ENCODE measurements around the gene PTPRG. TPM values are rescaled to one million over a fixed set of nuclear protein-coding genes. Genes with fewer than 3 reads are reported as not detected.

PTPRG gene
- total RNA-seq, 1 experiment from 2014 or later: 11.7 TPM

DNA sequence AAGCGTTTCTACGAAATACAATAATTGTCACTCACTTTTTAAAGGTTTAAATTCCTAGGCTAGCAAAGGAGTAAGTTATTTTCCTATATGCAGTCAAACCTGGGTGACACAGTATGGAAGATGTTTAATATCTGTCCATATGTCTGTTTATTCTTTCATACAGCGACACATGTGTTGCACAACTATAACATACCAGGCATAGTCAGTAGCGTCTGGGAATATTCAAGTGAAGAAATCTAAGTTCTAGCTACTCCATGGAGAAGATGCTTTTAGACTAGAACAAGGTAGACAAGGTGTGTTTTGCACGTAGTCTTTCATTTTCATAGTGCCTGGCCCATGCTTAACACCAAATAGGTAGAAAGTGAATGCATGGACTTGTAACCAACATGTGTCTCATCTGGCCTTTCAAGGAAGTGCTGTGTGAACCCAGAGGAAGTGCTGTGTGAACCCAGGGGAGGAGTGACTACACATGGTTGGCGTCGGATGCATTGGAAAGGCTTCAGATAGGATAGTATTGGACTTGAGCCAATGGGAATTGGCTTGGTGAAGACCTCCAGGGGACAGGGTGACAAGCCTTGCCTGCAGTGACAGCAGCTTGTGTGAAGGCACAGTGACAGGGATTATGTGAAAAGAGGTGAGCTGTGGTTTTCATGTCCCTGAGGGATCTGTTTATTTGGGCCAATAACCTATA lies 267.0 kb downstream of the PTPRG start:
- intact Hi-C loops (cut with micrococcal nuclease; ENCODE audit: unreplicated experiment): no loop called here
- DNase-seq (ENCODE audit: low spot score): no peak
- Histone ChIP-seq H3K27ac (ENCODE audit: low read depth, low read length, poor library complexity, severe bottlenecking) (no peak overlapping the region), H3K27me3 (replicated peaks; ENCODE audit: insufficient read depth, low read depth, low read length, poor library complexity) (no peaks in the 10 kb centered on the region), H3K4me3 (ENCODE audit: low read depth, low read length, poor library complexity, severe bottlenecking) (no peak overlapping the region), H3K9me3 (ENCODE audit: low read depth, low read length, poor library complexity, severe bottlenecking) (no peaks in the 10 kb centered on the region), H3K36me3 (ENCODE audit: insufficient read depth, low read length, poor library complexity, severe bottlenecking) (no peaks in the 10 kb centered on the region), H3K4me1 (ENCODE audit: insufficient read depth, low read length, poor library complexity, severe bottlenecking) (no peaks in the 10 kb centered on the region)
- ChIA-PET CTCF (no interaction called here), POLR2A (ENCODE audit: low non-redundant PET) (no interaction called here)
- BruUV-seq (replicated peaks): no TSS peak
- no peak for TF ChIP-seq EZH2 (IDR thresholded peaks at IDR 0.05; ENCODE audit: borderline replicate concordance, low read depth, low read length, poor library complexity, severe bottlenecking)
- TF ChIP-seq, protein P1, sequence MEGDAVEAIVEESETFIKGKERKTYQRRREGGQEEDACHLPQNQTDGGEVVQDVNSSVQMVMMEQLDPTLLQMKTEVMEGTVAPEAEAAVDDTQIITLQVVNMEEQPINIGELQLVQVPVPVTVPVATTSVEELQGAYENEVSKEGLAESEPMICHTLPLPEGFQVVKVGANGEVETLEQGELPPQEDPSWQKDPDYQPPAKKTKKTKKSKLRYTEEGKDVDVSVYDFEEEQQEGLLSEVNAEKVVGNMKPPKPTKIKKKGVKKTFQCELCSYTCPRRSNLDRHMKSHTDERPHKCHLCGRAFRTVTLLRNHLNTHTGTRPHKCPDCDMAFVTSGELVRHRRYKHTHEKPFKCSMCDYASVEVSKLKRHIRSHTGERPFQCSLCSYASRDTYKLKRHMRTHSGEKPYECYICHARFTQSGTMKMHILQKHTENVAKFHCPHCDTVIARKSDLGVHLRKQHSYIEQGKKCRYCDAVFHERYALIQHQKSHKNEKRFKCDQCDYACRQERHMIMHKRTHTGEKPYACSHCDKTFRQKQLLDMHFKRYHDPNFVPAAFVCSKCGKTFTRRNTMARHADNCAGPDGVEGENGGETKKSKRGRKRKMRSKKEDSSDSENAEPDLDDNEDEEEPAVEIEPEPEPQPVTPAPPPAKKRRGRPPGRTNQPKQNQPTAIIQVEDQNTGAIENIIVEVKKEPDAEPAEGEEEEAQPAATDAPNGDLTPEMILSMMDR (conservative IDR thresholded peaks at IDR 0.05; ENCODE audit: low read depth, low read length): no peak

DNA sequence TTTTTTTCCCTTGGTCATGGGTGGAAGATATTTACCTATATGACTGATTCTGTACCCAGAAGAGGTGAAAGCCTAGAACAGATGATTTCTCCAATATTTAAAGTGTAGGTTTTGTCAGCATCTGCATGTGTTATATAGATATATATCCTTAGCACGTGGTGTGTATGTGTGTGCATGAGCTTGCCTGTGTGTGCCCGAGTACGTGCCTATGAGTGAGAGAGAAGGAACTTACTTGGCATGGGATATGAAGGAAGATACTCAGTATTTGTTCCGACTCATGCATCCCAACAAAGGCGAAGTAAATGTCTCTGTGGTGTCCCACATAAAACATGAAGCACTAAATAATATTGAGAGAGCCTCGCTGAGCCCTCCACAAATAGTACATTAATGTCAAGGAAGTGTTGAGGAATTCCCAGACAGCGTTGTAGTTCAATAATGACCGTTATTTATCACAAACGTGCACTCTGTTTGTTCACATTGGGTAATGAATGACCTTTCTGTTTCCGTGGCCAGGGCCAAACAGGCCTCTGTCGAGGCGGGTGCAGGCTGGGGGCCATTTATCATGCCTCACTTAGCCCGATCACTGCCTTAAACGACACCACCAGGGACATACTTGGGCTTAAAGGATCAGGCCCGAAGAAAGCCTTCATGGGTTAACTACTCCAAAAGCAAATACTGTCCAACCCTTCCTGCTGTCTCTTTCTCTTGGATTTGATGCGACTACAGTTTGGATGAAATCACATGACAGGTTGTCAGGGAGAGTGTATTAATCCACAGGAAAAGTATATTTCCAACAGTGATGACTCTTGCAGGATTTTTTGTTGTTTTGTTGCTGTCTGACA lies 267.7 kb downstream of the PTPRG start:
- no peaks in the 10 kb centered on the region for H3K9me3 ChIP-seq (ENCODE audit: low read depth, low read length, poor library complexity, severe bottlenecking)
- TF ChIP-seq, protein P1 (conservative IDR thresholded peaks at IDR 0.05; ENCODE audit: low read depth, low read length): no peak
- TF ChIP-seq EZH2 (IDR thresholded peaks at IDR 0.05; ENCODE audit: borderline replicate concordance, low read depth, low read length, poor library complexity, severe bottlenecking): no peak
- H3K27me3 ChIP-seq (replicated peaks; ENCODE audit: insufficient read depth, low read depth, low read length, poor library complexity): no peaks in the 10 kb centered on the region
- DNase-seq (ENCODE audit: low spot score): no peak
- no peak overlapping the region for H3K27ac ChIP-seq (ENCODE audit: low read depth, low read length, poor library complexity, severe bottlenecking)
- no peak overlapping the region for H3K4me3 ChIP-seq (ENCODE audit: low read depth, low read length, poor library complexity, severe bottlenecking)
- intact Hi-C loops (cut with micrococcal nuclease; ENCODE audit: unreplicated experiment): no loop called here
- ChIA-PET CTCF (no interaction called here), POLR2A (ENCODE audit: low non-redundant PET) (no interaction called here)
- no peaks in the 10 kb centered on the region for H3K36me3 ChIP-seq (ENCODE audit: insufficient read depth, low read length, poor library complexity, severe bottlenecking)
- no peaks in the 10 kb centered on the region for H3K4me1 ChIP-seq (ENCODE audit: insufficient read depth, low read length, poor library complexity, severe bottlenecking)
- no TSS peak for BruUV-seq (replicated peaks)

DNA sequence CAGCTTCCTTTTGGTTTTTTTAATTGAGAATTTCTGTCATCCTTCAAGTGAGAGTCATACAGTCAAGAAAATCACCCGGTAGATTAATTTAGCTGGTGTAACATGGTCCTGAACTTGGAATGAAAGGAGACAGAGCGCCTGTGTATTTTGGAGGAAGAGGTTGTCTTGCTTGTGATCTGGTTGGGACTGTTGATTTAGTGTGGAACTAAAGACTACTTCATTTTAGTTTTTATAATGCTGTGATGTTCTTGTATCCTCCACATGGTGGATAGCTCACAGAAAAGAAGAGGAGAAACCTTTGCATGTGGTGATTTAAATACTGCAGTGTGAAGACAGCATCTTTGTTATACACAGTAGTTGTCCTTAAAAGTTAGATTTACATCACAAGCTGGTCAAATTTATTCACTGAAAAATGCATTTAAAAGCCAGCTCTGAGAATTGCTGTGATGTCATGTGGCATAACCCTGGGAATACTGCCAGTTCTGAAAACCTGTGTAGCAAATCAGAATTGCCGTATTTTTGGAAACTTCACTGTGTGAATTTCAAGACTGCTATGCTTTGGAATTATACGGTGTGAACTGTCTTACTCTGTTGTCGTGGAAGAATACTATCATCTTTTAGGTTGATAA lies 268.5 kb downstream of the PTPRG start:
- no TSS peak for BruUV-seq (replicated peaks)
- CTCF ChIA-PET: no interaction called here
- POLR2A ChIA-PET (ENCODE audit: low non-redundant PET): no interaction called here
- intact Hi-C loops (cut with micrococcal nuclease; ENCODE audit: unreplicated experiment): no loop called here
- Histone ChIP-seq H3K9me3 (ENCODE audit: low read depth, low read length, poor library complexity, severe bottlenecking) (no peaks in the 10 kb centered on the region), H3K36me3 (ENCODE audit: insufficient read depth, low read length, poor library complexity, severe bottlenecking) (no peaks in the 10 kb centered on the region), H3K4me1 (ENCODE audit: insufficient read depth, low read length, poor library complexity, severe bottlenecking) (no peaks in the 10 kb centered on the region), H3K27me3 (replicated peaks; ENCODE audit: insufficient read depth, low read depth, low read length, poor library complexity) (no peaks in the 10 kb centered on the region), H3K27ac (ENCODE audit: low read depth, low read length, poor library complexity, severe bottlenecking) (no peak overlapping the region), H3K4me3 (ENCODE audit: low read depth, low read length, poor library complexity, severe bottlenecking) (no peak overlapping the region)
- DNase-seq (ENCODE audit: low spot score): no peak
- no peak for TF ChIP-seq EZH2 (IDR thresholded peaks at IDR 0.05; ENCODE audit: borderline replicate concordance, low read depth, low read length, poor library complexity, severe bottlenecking)
- TF ChIP-seq, protein P1 (conservative IDR thresholded peaks at IDR 0.05; ENCODE audit: low read depth, low read length): no peak
